Activated naive CD8-positive, alpha-beta T cell treated with anti-CD3 and anti-CD28 coated beads, Interleukin-2, amount 10 ng/mL, durations not matched to agents 7 days and 5 days (primary cell): ENCODE measurements around the gene SPAG5. TPM values are rescaled to one million over a fixed set of nuclear protein-coding genes. Genes with fewer than 3 reads are reported as not detected.

Experiments
- ATAC-seq: fragments of 150-1000 bp; cut with Tn5 transposase; one replicate; pipeline ENCODE4 v1.10.0; 2021; ENCODE audit warnings: low read depth, moderate library complexity
- POLR2A ChIA-PET: fragments of 350-600 bp; sonication (Branson Sonifier 250); formaldehyde crosslinking; loops from one replicate; lab custom pipeline; 2021; ENCODE audit warnings: antibody characterized with exemption; lab: Charles Lee
- DNase-seq: peaks from one replicate; pipeline ENCODE4 v3.0.0; 2021
- H3K27ac Mint-ChIP-seq: one replicate; pipeline ENCODE4 v1.8.0; 2022; ENCODE audit warnings: mild to moderate bottlenecking, mixed read lengths
- H3K27me3 Mint-ChIP-seq: one replicate; pipeline ENCODE4 v1.8.0; 2022; ENCODE audit warnings: mild to moderate bottlenecking, moderate library complexity, mixed read lengths
- H3K36me3 Mint-ChIP-seq: one replicate; pipeline ENCODE4 v1.8.0; 2021; ENCODE audit warnings: mild to moderate bottlenecking, mixed read lengths
- H3K4me1 Mint-ChIP-seq: one replicate; pipeline ENCODE4 v1.8.0; 2021; ENCODE audit warnings: mixed read lengths
- H3K4me3 Mint-ChIP-seq: one replicate; pipeline ENCODE4 v1.8.0; 2022; ENCODE audit warnings: mild to moderate bottlenecking, moderate library complexity, mixed read lengths
- H3K9me3 Mint-ChIP-seq: one replicate; pipeline ENCODE4 v1.8.0; 2021; ENCODE audit warnings: mixed read lengths
- total RNA-seq, 2 experiments: library from RNA; stranded (reverse); gene quantifications; one replicate each; pipeline ENCODE4 v1.2.3, GENCODE V29; 2021

SPAG5 gene
- total RNA-seq, 2 experiments from 2014 or later = 109 to 118 TPM

GRCh38 chr17:28541439-28541838 lies 57.4 kb downstream of the SPAG5 start:
- no peaks in the 10 kb centered on the region for H3K9me3 Mint-ChIP-seq
- POLR2A ChIA-PET = no interaction called here

GRCh38 chr17:28540231-28540630 lies 58.6 kb downstream of the SPAG5 start:
- Mint-ChIP-seq H3K4me3 (no peak overlapping the region), H3K27me3 (no peaks in the 10 kb centered on the region), H3K4me1 (peaks cover 3% of the 10 kb centered on the region), H3K27ac (no peak overlapping the region), H3K9me3 (no peaks in the 10 kb centered on the region), H3K36me3 (no peaks in the 10 kb centered on the region)
- ATAC-seq (peak; percentile 11), DNase-seq (no peak)
- POLR2A ChIA-PET = no interaction called here

More at GRCh38 chr17:28541439-28541838, 57.4 kb downstream of the SPAG5 start:
- no peaks in the 10 kb centered on the region for H3K36me3 Mint-ChIP-seq
- no peak for DNase-seq
- no peak overlapping the region for H3K27ac Mint-ChIP-seq
- H3K4me1 Mint-ChIP-seq = peaks cover 3% of the 10 kb centered on the region
- no peaks in the 10 kb centered on the region for H3K27me3 Mint-ChIP-seq
- H3K4me3 Mint-ChIP-seq = no peak overlapping the region
- no peak for ATAC-seq

- ATAC-seq (no peak), DNase-seq (no peak)
- Mint-ChIP-seq H3K4me3 (no peak overlapping the region), H3K9me3 (no peaks in the 10 kb centered on the region), H3K36me3 (no peaks in the 10 kb centered on the region), H3K27ac (no peak overlapping the region), H3K27me3 (no peaks in the 10 kb centered on the region), H3K4me1 (peaks cover 1% of the 10 kb centered on the region)
- POLR2A ChIA-PET = no interaction called here
Observed at GRCh38 chr17:28538296-28538895, 60.4 kb downstream of the SPAG5 start.

GRCh38 chr17:28537219-28537610 lies 61.6 kb downstream of the SPAG5 start:
- Mint-ChIP-seq H3K4me3 (no peak overlapping the region), H3K27ac (no peak overlapping the region), H3K9me3 (no peaks in the 10 kb centered on the region), H3K36me3 (no peaks in the 10 kb centered on the region), H3K27me3 (no peaks in the 10 kb centered on the region), H3K4me1 (peaks cover 1% of the 10 kb centered on the region)
- POLR2A ChIA-PET = no interaction called here
- ATAC-seq = no peak
- DNase-seq = no peak

GRCh38 chr17:28536532-28537218 lies 62.1 kb downstream of the SPAG5 start:
- no peak for DNase-seq
- no peaks in the 10 kb centered on the region for H3K27me3 Mint-ChIP-seq
- peaks cover 1% of the 10 kb centered on the region for H3K4me1 Mint-ChIP-seq
- H3K36me3 Mint-ChIP-seq = no peaks in the 10 kb centered on the region
- H3K27ac Mint-ChIP-seq = no peak overlapping the region
- no peaks in the 10 kb centered on the region for H3K9me3 Mint-ChIP-seq
- ATAC-seq = no peak
- no peak overlapping the region for H3K4me3 Mint-ChIP-seq
- POLR2A ChIA-PET = no interaction called here

GRCh38 chr17:28534740-28535375 lies 64.0 kb downstream of the SPAG5 start:
- H3K27me3 Mint-ChIP-seq = no peaks in the 10 kb centered on the region
- POLR2A ChIA-PET = no interaction called here
- H3K9me3 Mint-ChIP-seq = no peaks in the 10 kb centered on the region

GRCh38 chr17:28533091-28533807 lies 65.6 kb downstream of the SPAG5 start:
- Mint-ChIP-seq H3K4me1 (no peaks in the 10 kb centered on the region), H3K36me3 (no peaks in the 10 kb centered on the region), H3K4me3 (no peak overlapping the region), H3K27me3 (no peaks in the 10 kb centered on the region), H3K27ac (no peak overlapping the region), H3K9me3 (no peaks in the 10 kb centered on the region)
- DNase-seq = no peak
- POLR2A ChIA-PET = no interaction called here
- ATAC-seq = no peak

More at GRCh38 chr17:28534740-28535375, 64.0 kb downstream of the SPAG5 start:
- no peak for DNase-seq
- Mint-ChIP-seq H3K36me3 (no peaks in the 10 kb centered on the region), H3K27ac (no peak overlapping the region), H3K4me3 (no peak overlapping the region), H3K4me1 (no peaks in the 10 kb centered on the region)
- no peak for ATAC-seq

- no peak for ATAC-seq
- POLR2A ChIA-PET = no interaction called here
- no peaks in the 10 kb centered on the region for H3K9me3 Mint-ChIP-seq
- no peaks in the 10 kb centered on the region for H3K36me3 Mint-ChIP-seq
- no peak overlapping the region for H3K4me3 Mint-ChIP-seq
- H3K27me3 Mint-ChIP-seq = no peaks in the 10 kb centered on the region
- no peak overlapping the region for H3K27ac Mint-ChIP-seq
- H3K4me1 Mint-ChIP-seq = no peaks in the 10 kb centered on the region
- DNase-seq = no peak
Observed at GRCh38 chr17:28532050-28532960, 66.5 kb downstream of the SPAG5 start.

GRCh38 chr17:28530926-28531325 lies 67.9 kb downstream of the SPAG5 start:
- Mint-ChIP-seq H3K27ac (no peak overlapping the region), H3K36me3 (no peaks in the 10 kb centered on the region), H3K27me3 (no peaks in the 10 kb centered on the region), H3K4me3 (no peak overlapping the region), H3K9me3 (no peaks in the 10 kb centered on the region), H3K4me1 (no peaks in the 10 kb centered on the region)
- no peak for DNase-seq
- POLR2A ChIA-PET = no interaction called here
- no peak for ATAC-seq

GRCh38 chr17:28530250-28530649 lies 68.6 kb downstream of the SPAG5 start:
- no peaks in the 10 kb centered on the region for H3K9me3 Mint-ChIP-seq
- no peak overlapping the region for H3K27ac Mint-ChIP-seq
- no peaks in the 10 kb centered on the region for H3K27me3 Mint-ChIP-seq
- H3K4me1 Mint-ChIP-seq = no peaks in the 10 kb centered on the region
- DNase-seq = no peak
- no peak for ATAC-seq
- POLR2A ChIA-PET = no interaction called here
- no peaks in the 10 kb centered on the region for H3K36me3 Mint-ChIP-seq
- no peak overlapping the region for H3K4me3 Mint-ChIP-seq

GRCh38 chr17:28529013-28529400 lies 69.8 kb downstream of the SPAG5 start:
- H3K4me1 Mint-ChIP-seq = no peaks in the 10 kb centered on the region
- POLR2A ChIA-PET = no interaction called here
- H3K27me3 Mint-ChIP-seq = no peaks in the 10 kb centered on the region
- no peak overlapping the region for H3K27ac Mint-ChIP-seq
- no peak for ATAC-seq
- no peaks in the 10 kb centered on the region for H3K36me3 Mint-ChIP-seq
- DNase-seq = no peak
- no peak overlapping the region for H3K4me3 Mint-ChIP-seq
- no peaks in the 10 kb centered on the region for H3K9me3 Mint-ChIP-seq

GRCh38 chr17:28528327-28529012 lies 70.4 kb downstream of the SPAG5 start:
- no peak for ATAC-seq
- H3K27me3 Mint-ChIP-seq = no peaks in the 10 kb centered on the region
- H3K4me1 Mint-ChIP-seq = no peaks in the 10 kb centered on the region
- no peaks in the 10 kb centered on the region for H3K9me3 Mint-ChIP-seq
- H3K4me3 Mint-ChIP-seq = no peak overlapping the region
- no peak for DNase-seq
- POLR2A ChIA-PET = no interaction called here
- H3K36me3 Mint-ChIP-seq = no peaks in the 10 kb centered on the region
- no peak overlapping the region for H3K27ac Mint-ChIP-seq
